GM18505 (cell line): ENCODE results near the gene UBA52.
A peak's percentile ranks its signal among the peaks of the same experiment; 100 is the strongest.
"Not testable (repeated sequence)": the region's sequence is repeated elsewhere in the genome, so short reads cannot be mapped to it uniquely, and the experiment has no call there.

Experiments used
- ATAC-seq: cut with Tn5 transposase; IDR thresholded peaks from one replicate; pipeline ENCODE4 v1.9.1; 2021; ENCODE audit not compliant: unreplicated experiment
- POLR2A ChIP-seq: IDR thresholded peaks from 4 replicates; pipeline ENCODE4 v1.6.1; 2011; ENCODE audit warnings: borderline replicate concordance; ENCODE audit not compliant: insufficient read depth, insufficient read length; ENCODE audit errors: extremely low read depth

Gene UBA52

GRCh38 chr19:18571564-18572344 is at the start of gene UBA52:
TSS of gene UBA52 (plus strand) at chr19:18571857. CDS start at chr19:18573301, 1,444 bp downstream.
- peak; percentile 97 for TF ChIP-seq POLR2A
- ATAC-seq = peak; percentile 89

DNA sequence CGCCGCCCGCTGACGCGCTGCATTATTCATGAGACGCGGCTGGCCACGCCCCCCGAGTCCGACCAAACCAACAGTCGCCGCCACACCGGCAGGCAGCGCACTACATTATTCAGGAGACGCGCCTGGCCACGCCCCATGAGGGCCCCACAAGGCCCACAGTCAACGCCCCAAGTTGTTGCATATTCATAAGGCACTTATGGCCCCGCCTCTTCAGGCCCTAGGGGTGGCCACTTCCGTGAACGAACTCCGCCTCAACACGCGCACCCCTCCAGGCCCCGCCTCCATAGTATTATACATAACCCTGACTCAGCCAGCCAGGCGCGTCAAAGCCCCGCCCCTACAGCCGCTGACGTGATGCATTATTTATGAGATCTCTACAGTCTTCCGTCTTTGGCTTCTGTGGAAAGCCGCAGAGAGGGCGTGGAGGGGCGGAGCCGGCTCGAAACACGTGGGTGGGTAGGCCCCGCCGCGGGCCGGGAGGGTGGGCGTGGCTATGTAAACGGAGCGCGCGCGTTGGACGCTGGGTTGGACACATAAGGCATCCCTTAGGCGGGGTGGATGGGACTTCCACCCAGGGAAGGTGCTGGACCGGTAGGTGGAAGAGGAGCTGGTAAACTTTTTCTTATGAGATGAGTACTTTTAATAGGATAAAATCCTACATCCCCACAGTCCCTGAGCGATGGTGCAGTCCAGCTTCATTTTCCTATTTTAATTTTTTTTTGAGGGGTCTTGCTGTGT is 49.4 kb upstream of the UBA52 start:
- TF ChIP-seq POLR2A = peak; percentile 63
- peak; percentile 80 for ATAC-seq

- ATAC-seq = not testable (repeated sequence)
Observed at GRCh38 chr19:18522862-18523440, 48.7 kb upstream of the UBA52 start.

GRCh38 chr19:18523841-18524240 is 47.8 kb upstream of the UBA52 start:
- no peak for TF ChIP-seq POLR2A
- ATAC-seq = no peak

DNA sequence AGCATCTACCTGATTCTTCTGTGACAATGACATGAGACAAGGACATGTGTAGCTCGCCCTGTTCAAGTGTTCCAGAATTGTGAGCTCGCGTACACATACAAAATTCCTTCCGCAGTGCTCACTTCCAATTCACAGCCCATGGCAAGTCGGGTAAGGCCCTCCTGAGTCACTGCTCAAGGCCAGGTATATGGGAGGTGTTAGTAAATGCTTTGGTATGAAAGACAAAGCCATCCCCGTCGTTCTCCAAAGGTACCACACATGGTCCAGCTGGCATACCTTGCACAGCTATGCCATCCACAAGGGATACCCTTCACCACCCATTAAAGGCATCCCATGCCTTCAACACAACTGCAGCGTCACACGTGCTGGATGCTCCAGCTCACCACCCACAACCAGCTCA is 45.3 kb upstream of the UBA52 start:
- TF ChIP-seq POLR2A = no peak
- no peak for ATAC-seq

- TF ChIP-seq POLR2A = no peak
- no peak for ATAC-seq
Observed at GRCh38 chr19:18529782-18530181, 41.9 kb upstream of the UBA52 start.

DNA sequence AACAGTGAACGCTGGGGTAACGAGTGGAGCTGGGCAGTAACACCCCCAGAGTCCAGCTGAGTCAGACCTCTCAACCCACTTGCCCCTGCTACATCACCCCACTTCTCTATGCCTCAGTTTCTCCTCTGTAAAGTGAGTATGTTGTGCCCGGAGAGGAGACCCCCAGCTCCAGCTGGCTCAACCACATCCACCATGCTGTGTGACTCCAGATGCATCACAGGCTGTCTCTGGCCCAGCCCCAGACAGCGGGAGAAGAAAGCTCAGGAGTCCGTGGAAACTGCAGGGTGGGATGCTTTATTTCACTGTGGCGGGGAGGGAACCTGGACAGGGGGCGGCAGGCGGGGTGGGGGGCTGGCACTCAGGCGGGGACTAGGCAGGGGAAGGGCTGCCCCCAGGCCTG is 40.2 kb upstream of the UBA52 start:
- TF ChIP-seq POLR2A = no peak
- ATAC-seq = no peak

DNA sequence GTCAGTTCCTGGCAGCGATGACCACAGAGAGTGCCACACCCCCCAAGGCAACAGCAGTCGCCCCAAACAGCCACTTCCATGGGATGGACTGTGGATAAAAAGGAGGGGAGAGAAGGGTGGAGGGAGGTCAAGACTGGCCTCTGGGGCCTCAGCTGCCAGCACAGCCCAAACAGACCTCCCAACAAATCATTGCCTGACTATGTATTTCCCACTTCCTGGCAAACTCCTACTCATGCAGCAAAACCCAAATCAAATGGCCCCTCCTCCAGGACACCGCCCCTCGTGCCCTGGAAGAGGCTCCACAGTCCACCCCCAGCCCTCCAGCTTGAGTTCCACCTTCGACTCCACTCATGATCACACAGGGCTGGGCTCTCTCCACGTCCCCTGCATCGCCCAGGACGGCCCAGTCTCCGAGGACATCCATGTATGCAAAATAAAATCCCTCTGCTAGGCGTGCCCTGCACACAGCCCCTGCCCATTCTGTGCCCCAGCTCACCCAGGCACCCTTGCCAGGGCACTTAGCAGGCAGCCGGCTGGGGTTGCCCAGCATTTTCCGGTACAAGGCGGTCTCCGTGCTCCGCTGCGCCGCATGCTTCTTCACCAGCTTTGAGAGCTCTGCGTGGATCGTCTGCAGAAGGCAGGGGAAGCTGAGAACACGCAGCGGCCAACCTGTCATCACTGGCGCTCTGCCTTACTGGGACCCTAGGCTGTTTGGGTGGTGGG is 39.3 kb upstream of the UBA52 start:
- TF ChIP-seq POLR2A = no peak
- no peak for ATAC-seq

DNA sequence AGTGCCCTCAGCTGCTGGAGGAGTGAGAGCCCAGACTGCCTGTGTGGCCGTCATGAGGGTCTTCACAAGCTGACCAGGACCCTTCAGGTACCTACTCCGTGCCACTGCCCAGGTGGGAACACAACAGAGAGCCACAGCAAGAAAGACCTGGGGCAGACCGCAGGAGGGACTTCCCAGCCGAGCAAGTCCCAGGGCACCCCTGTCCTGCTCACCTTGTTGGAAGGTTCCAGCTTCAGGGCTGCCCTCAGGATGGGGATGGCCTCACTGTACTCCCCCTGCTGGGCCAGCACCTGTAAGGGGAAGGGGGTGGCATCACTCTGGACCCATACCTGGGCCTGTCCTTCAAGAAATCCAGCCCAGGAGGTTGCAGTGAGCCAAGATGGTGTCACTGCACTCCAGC is 38.6 kb upstream of the UBA52 start:
- TF ChIP-seq POLR2A = no peak
- ATAC-seq = no peak

DNA sequence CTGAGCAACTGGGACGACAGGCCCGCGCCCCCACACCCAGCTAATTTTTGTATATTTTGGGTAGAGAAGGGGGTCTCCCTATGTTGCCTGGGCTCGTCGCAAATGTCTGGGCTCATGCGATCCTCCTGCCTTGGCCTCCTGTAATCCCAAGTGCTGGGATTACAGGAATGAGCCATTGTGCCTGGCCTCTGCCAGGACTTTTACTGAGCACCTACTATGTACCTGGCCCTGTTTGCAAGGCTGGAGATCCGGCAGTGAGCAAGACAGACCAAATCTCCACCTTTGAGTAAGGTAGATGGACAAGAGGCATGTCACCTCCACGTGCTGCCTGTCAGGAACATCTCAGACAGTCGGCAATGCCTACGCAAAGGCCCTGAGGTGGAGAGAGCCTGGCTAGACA is 35.2 kb upstream of the UBA52 start:
- ATAC-seq = no peak
- TF ChIP-seq POLR2A = no peak

- no peak for TF ChIP-seq POLR2A
- no peak for ATAC-seq
Observed at GRCh38 chr19:18537431-18537830, 34.2 kb upstream of the UBA52 start.

GRCh38 chr19:18538115-18538514 is 33.5 kb upstream of the UBA52 start:
- no peak for TF ChIP-seq POLR2A
- ATAC-seq = no peak

- TF ChIP-seq POLR2A = no peak
- no peak for ATAC-seq
Observed at GRCh38 chr19:18539372-18539771, 32.3 kb upstream of the UBA52 start.

DNA sequence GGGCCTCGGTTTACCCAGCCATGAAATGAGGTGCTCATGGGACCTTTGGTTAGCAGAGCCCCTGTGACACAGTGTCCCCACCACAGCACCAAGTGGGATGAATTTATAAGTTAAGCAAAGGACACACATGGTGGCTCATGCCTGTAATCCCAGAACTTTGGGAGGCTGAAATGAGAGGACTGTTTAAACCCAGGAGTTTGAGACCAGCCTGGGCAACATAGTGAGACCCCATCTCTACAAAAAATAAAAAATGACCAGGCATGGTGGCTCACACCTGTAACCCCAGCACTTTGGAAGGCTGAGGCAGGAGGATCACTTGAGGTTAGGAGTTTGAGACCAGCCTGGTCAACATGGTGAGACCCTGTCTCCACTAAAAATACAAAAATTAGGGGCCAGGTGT is 31.5 kb upstream of the UBA52 start:
- ATAC-seq = not testable (repeated sequence)
